ENCODE results near the gene RNF207. TPM values are rescaled to one million over a fixed set of nuclear protein-coding genes. Genes with fewer than 3 reads are reported as not detected.

Gene RNF207
- total and polyA plus RNA-seq, 2 of the 13 experiments (the other 11 are each of a cell fraction or from before 2014, with no cell fraction given) = 9.8 to 15.9 TPM

GRCh38 chr1:6235296-6235677 lies 29.4 kb downstream of the RNF207 start (continued):
- TF ChIP-seq ZBTB26 (CRISPR knock-in tag; IDR thresholded peaks at IDR 0.05; ENCODE audit: borderline replicate concordance) (no peak), NR2F6 (IDR thresholded peaks at IDR 0.05) (peak; percentile 25; the same call in 1 of the 2 replicates), NR2F6 (CRISPR knock-in tag; IDR thresholded peaks at IDR 0.05) (peak; percentile 31; the same call in 1 of the 2 replicates), HOXA3 (CRISPR knock-in tag; IDR thresholded peaks at IDR 0.05) (no peak), HINFP (CRISPR knock-in tag; IDR thresholded peaks at IDR 0.05; ENCODE audit: low read depth) (peak; percentile 13; the same call in 1 of the 2 replicates), MEF2D (CRISPR knock-in tag; IDR thresholded peaks at IDR 0.05) (no peak), DR1 (CRISPR knock-in tag; IDR thresholded peaks at IDR 0.05) (no peak), ZNF850 (CRISPR knock-in tag; conservative IDR thresholded peaks at IDR 0.05) (no peak), KDM3A (CRISPR knock-in tag; IDR thresholded peaks at IDR 0.05; ENCODE audit: low read depth) (no peak), KDM6A (CRISPR knock-in tag; IDR thresholded peaks at IDR 0.05; ENCODE audit: low read depth) (no peak), KLF12 (CRISPR knock-in tag; IDR thresholded peaks at IDR 0.05; ENCODE audit: borderline replicate concordance) (no peak), ZNF235 (CRISPR knock-in tag; IDR thresholded peaks at IDR 0.05; ENCODE audit: borderline replicate concordance) (no peak), MBNL3 (CRISPR knock-in tag; conservative IDR thresholded peaks at IDR 0.05) (no peak), ZNF136 (CRISPR knock-in tag; IDR thresholded peaks at IDR 0.05; ENCODE audit: low read depth) (no peak), ZNF780A (CRISPR knock-in tag; IDR thresholded peaks at IDR 0.05) (no peak), ZNF10 (CRISPR knock-in tag; IDR thresholded peaks at IDR 0.05; ENCODE audit: borderline replicate concordance, low read depth) (no peak), TCF12 (IDR thresholded peaks at IDR 0.05) (no peak), TCF12 (CRISPR knock-in tag; IDR thresholded peaks at IDR 0.05) (no peak), XRCC5 (optimal IDR thresholded peaks at IDR 0.05; ENCODE audit: low read length) (no peak)
